ENCODE data around the gene FEM1C.

Gene FEM1C

GRCh38 chr5:115471345-115472063, 73.1 kb downstream of the FEM1C start:
- DNase-seq = no peak

- DNase-seq = no peak
These were observed 73.7 kb downstream of the FEM1C start for GRCh38 chr5:115470921-115471320.

All from CD4-positive, alpha-beta T cell treated with Interleukin-17A for 4 hours (primary cell).